ENCODE results near the gene OTOP2. TPM values are rescaled to one million over a fixed set of nuclear protein-coding genes. Genes with fewer than 3 reads are reported as not detected.

OTOP2 gene
- total and polyA plus RNA-seq, 12 donors, result 0.03 to 0.11 TPM; not detected in 10

- Histone ChIP-seq H3K4me3 (no peak overlapping the region), H3K27ac (no peak overlapping the region), H3K9me3 (replicated peaks in 1 of 3) (no peaks in the 10 kb centered on the region), H3K36me3 (replicated peaks in 1 of 2) (no peaks in the 10 kb centered on the region), H3K27me3 (no peaks in the 10 kb centered on the region), H3K4me1 (replicated peaks in 1 of 2) (no peaks in the 10 kb centered on the region)
- TF ChIP-seq POLR2A (IDR thresholded peaks at IDR 0.05) (no peak), CTCF (IDR thresholded peaks at IDR 0.05) (no peak)
- intact Hi-C loops (cut with DNase I), result loop anchor here (5.0 to 10.0 kb wide), 6 partner anchors 38 to 242 kb away; partner anchors contain the start of genes OTOP2 (in 2 of the 2), USH1G (in 2 of the 2) and ARMC7 (in 1 of the 2)
- 59 to 81% (median 70%) methylated on average over 6 to 14 of the region's 14 CpGs for WGBS, 4 donors
- DNase-seq, result no peak
These were observed 35.9 kb downstream of the OTOP2 start for GRCh38 chr17:74959826-74960515.

GRCh38 chr17:74960570-74961342 is 36.7 kb downstream of the OTOP2 start:
- intact Hi-C loops (cut with DNase I), result loop anchor here (5.0 to 10.0 kb wide), 3 partner anchors 47 to 242 kb away; partner anchors contain the start of gene ARMC7 (in 1 of the 2)
- Histone ChIP-seq H3K4me1 (replicated peaks in 1 of 2) (no peaks in the 10 kb centered on the region), H3K4me3 (no peak overlapping the region), H3K27ac (no peak overlapping the region), H3K27me3 (no peaks in the 10 kb centered on the region), H3K36me3 (replicated peaks in 1 of 2) (no peaks in the 10 kb centered on the region), H3K9me3 (replicated peaks in 1 of 3) (no peaks in the 10 kb centered on the region)
- 28 to 58% (median 37%) methylated on average over 18 to 19 of the region's 19 CpGs for WGBS, 4 donors
- DNase-seq, result peak; percentile 52 to 83 (median 72)
- TF ChIP-seq POLR2A (IDR thresholded peaks at IDR 0.05) (no peak), CTCF (IDR thresholded peaks at IDR 0.05) (peak; percentile 27 to 70 (median 56))

GRCh38 chr17:74961657-74962350 is 37.7 kb downstream of the OTOP2 start:
- Histone ChIP-seq H3K4me1 (replicated peaks in 1 of 2) (no peaks in the 10 kb centered on the region), H3K27ac (no peak overlapping the region), H3K4me3 (no peak overlapping the region), H3K36me3 (replicated peaks in 1 of 2) (no peaks in the 10 kb centered on the region), H3K27me3 (no peaks in the 10 kb centered on the region), H3K9me3 (replicated peaks in 1 of 3) (no peaks in the 10 kb centered on the region)
- intact Hi-C loops (cut with DNase I), result loop anchor here (5.0 to 10.0 kb wide), 3 partner anchors 45 to 240 kb away; partner anchors contain the start of gene ARMC7 (in 1 of the 2)
- DNase-seq, result peak; percentile 86 to 97 (median 91)
- WGBS, 4 donors, result 24 to 41% (median 39%) methylated on average over 10 to 23 of the region's 23 CpGs
- TF ChIP-seq CTCF (IDR thresholded peaks at IDR 0.05) (peak; percentile 73 to 88 (median 86)), POLR2A (IDR thresholded peaks at IDR 0.05) (no peak)

Measured in adrenal gland (tissue), 12 donors.